Prostate gland (tissue), 2 donors: Measurements from ENCODE around the gene CASD1. TPM values are rescaled to one million over a fixed set of nuclear protein-coding genes. Genes with fewer than 3 reads are reported as not detected.

Experiments
- DNase-seq: peaks from one replicate; pipeline ENCODE4 v3.0.0-alpha.2; 2019; ENCODE audit warnings: low spot score
- H3K27ac ChIP-seq, 2 donors: fragments of 200-600 bp; sonication (generic); 2 replicates each; pipeline ENCODE4 v1.5.1; 2017 to 2019
- H3K27me3 ChIP-seq: fragments of 200-600 bp; sonication (generic); replicated peaks from 2 replicates; pipeline ENCODE4 v1.5.1; 2019; ENCODE audit not compliant: insufficient read depth
- H3K36me3 ChIP-seq, 2 donors: fragments of 200-600 bp; sonication (generic); 1 replicate in 1 of 2; 2 replicates in 1 of 2; pipeline versions ENCODE4 v1.5.1 to v1.8.1; 2017 to 2019
- H3K4me1 ChIP-seq: fragments of 200-600 bp; sonication (generic); replicated peaks from 2 replicates; pipeline ENCODE4 v1.5.1; 2019
- H3K4me3 ChIP-seq, 2 donors: fragments of 200-600 bp; sonication (generic); 2 replicates each; pipeline ENCODE4 v1.5.1; 2017 to 2019
- H3K9me3 ChIP-seq: fragments of 200-600 bp; sonication (generic); 2 replicates; pipeline ENCODE4 v1.5.1; 2017
- POLR2A ChIP-seq: fragments of 450-650 bp; IDR thresholded peaks from one replicate; pipeline ENCODE4 v1.6.1; 2016; ENCODE audit warnings: antibody characterized with exemption, mild to moderate bottlenecking
- POLR2AphosphoS5 ChIP-seq: sonication (generic); formaldehyde crosslinking; IDR thresholded peaks from one replicate; pipeline ENCODE4 v1.6.1; 2017; ENCODE audit warnings: antibody characterized with exemption
- WGBS: methylation state at CpG from one replicate; pipeline ENCODE4 v1.1.5; 2018; 5-methylcytosine and 5-hydroxymethylcytosine counted together
- intact Hi-C: fragments of 100-400 bp; cut with DNase I; formaldehyde crosslinking; loops from one replicate; pipeline ENCODE4 v1.14.2; 2022
- total RNA-seq, 2 donors: library from RNA; depleted of rRNA; stranded (reverse); fragments of >200 nt; gene quantifications; one replicate each; pipeline ENCODE4 v1.1.0, GENCODE V29; 2016
- TF ChIP-seq, protein P1 (sequence below), 4 experiments: fragments of 200-600 bp in 2 of 4; fragments of 450-650 bp in 2 of 4; sonication (generic) in 2 of 4; IDR thresholded peaks; 1 replicate in 3 of 4; 2 replicates in 1 of 4; pipeline ENCODE4 v1.5.1; 2016 to 2019; ENCODE audit warnings: antibody characterized with exemption in 4 of 4, mild to moderate bottlenecking in 2 of 4, moderate library complexity in 2 of 4

CASD1 gene
- total RNA-seq, 2 donors from 2014 or later: 31.2 to 35.6 TPM

DNA sequence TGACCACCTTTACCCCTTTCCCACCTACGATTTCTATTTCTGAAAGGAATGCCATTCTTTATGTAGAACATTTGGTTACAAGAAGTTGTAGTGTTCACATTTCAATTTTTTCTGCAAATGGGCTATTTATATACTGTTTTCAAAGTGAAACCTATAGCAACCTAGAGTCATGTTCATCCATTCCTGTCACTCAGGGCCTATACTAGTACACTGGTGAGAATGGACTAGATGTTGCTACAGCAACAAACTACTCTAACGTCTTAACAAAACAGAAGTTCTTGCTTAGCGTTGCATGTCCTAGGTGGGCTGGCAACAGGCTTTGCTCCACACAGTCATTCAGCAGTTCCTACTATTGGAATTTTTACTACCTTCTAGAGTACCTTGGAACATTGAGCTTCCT, 16.3 kb downstream of the CASD1 start:
- 83% methylated on average over 3 of the region's 3 CpGs for WGBS
- H3K9me3 ChIP-seq: no peaks in the 10 kb centered on the region
- intact Hi-C loops: no loop called here

DNA sequence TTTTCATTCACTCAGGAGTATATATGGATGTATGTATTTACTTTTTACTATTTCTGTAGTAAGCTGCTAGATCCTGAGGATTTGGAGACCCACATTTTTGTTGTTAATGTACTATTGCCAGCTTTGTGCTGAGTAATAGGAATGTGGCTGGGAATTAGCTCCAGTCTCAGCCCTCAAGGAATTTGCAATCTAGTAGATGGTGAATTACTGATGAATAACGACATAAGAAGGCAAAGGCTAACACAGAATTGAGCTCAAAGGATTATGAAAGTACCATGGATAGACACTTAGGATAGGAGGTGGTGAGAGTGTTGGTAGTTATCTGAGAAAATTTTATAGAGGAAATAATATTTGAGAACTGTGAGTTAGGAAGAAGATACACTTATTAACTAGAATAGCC, 19.9 kb downstream of the CASD1 start:
- intact Hi-C loops: no loop called here
- H3K4me1 ChIP-seq: no peaks in the 10 kb centered on the region
- DNase-seq: no peak
- H3K27ac ChIP-seq: no peak overlapping the region
- no peak overlapping the region for H3K4me3 ChIP-seq
- TF ChIP-seq, protein P1, sequence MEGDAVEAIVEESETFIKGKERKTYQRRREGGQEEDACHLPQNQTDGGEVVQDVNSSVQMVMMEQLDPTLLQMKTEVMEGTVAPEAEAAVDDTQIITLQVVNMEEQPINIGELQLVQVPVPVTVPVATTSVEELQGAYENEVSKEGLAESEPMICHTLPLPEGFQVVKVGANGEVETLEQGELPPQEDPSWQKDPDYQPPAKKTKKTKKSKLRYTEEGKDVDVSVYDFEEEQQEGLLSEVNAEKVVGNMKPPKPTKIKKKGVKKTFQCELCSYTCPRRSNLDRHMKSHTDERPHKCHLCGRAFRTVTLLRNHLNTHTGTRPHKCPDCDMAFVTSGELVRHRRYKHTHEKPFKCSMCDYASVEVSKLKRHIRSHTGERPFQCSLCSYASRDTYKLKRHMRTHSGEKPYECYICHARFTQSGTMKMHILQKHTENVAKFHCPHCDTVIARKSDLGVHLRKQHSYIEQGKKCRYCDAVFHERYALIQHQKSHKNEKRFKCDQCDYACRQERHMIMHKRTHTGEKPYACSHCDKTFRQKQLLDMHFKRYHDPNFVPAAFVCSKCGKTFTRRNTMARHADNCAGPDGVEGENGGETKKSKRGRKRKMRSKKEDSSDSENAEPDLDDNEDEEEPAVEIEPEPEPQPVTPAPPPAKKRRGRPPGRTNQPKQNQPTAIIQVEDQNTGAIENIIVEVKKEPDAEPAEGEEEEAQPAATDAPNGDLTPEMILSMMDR (IDR thresholded peaks at IDR 0.05): no peak
- no peak for TF ChIP-seq POLR2A
- no peak for TF ChIP-seq POLR2AphosphoS5
- H3K9me3 ChIP-seq: no peaks in the 10 kb centered on the region
- no peaks in the 10 kb centered on the region for H3K27me3 ChIP-seq
- no peaks in the 10 kb centered on the region for H3K36me3 ChIP-seq
- 98% methylated on average over 1 of the region's 1 CpG for WGBS

More for the DNA sequence above, 16.3 kb downstream of the CASD1 start:
- Histone ChIP-seq H3K36me3 (no peaks in the 10 kb centered on the region), H3K4me3 (no peak overlapping the region), H3K27me3 (no peaks in the 10 kb centered on the region), H3K27ac (no peak overlapping the region), H3K4me1 (no peaks in the 10 kb centered on the region)
- TF ChIP-seq, protein P1 (IDR thresholded peaks at IDR 0.05): no peak
- no peak for TF ChIP-seq POLR2AphosphoS5
- no peak for TF ChIP-seq POLR2A
- no peak for DNase-seq

DNA sequence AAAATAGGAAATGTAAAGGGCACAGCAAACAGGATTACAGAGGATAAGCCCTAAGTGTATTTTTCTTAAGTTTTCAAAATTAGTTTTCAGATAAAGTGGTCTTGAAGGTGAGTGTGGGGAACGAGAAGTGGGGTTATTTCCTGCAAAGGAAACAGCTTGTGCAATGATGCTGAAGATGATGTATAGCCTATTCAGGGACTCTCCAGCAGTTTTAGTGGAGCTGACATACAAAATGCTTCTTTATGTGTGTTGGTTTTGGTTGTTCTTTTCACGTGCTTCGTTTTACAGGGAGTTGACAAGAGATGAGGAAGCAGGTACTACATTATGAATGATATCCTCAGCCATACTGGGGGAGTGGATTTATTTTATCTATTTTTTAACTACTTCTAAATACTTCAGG, 20.5 kb downstream of the CASD1 start:
- TF ChIP-seq POLR2A (no peak), POLR2AphosphoS5 (no peak)
- TF ChIP-seq, protein P1 (IDR thresholded peaks at IDR 0.05): no peak
- WGBS: 82% methylated on average over 3 of the region's 3 CpGs
- intact Hi-C loops: no loop called here
- Histone ChIP-seq H3K27me3 (no peaks in the 10 kb centered on the region), H3K9me3 (no peaks in the 10 kb centered on the region), H3K27ac (no peak overlapping the region), H3K4me3 (no peak overlapping the region), H3K4me1 (no peaks in the 10 kb centered on the region), H3K36me3 (no peaks in the 10 kb centered on the region)
- DNase-seq: no peak

DNA sequence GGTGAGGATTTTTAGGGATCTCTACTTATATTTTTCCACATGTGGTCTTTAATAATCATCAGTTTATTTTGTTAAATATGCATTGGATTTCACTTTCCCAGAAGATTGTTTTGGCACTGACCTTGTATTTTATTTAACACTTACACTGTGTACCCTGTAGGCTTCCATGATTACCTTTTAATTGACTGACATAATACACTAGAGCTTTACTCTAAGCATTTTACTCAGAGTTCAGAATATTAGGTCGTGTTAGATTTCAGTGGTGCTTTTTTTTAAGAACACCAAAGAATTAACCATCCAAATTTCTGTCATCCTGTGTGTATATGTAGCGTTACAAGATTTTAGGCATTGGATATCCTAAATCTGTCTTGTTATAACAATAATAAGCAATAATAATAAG, 23.1 kb downstream of the CASD1 start:
- intact Hi-C loops: no loop called here
- no peaks in the 10 kb centered on the region for H3K36me3 ChIP-seq
- no peak overlapping the region for H3K27ac ChIP-seq
- WGBS: 79% methylated on average over 2 of the region's 2 CpGs
- no peaks in the 10 kb centered on the region for H3K4me1 ChIP-seq
- TF ChIP-seq POLR2AphosphoS5 (no peak), POLR2A (no peak)
- TF ChIP-seq, protein P1 (IDR thresholded peaks at IDR 0.05): no peak
- H3K4me3 ChIP-seq: no peak overlapping the region
- H3K9me3 ChIP-seq: no peaks in the 10 kb centered on the region
- no peaks in the 10 kb centered on the region for H3K27me3 ChIP-seq
- no peak for DNase-seq

DNA sequence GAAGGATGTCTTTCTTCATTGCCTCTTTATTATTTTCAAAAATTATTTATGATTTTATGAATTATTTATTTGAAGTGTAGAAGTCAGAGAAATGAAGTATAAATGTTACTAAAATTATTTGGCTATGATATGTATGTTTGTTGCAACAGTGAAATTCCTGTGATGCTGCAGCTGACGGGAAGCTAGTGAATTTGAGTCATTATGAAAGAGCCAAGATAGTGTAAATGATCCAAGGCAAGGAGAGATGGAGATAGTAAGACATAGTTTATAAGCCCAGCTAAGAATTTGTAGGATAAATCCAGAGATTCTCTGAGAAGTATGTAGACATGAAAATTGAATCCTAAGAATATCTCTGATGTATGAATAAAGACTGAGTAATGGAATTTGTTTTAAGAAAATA, 30.8 kb downstream of the CASD1 start:
- H3K4me3 ChIP-seq: no peak overlapping the region
- intact Hi-C loops: no loop called here
- WGBS: 80% methylated on average over 1 of the region's 1 CpG
- no peaks in the 10 kb centered on the region for H3K4me1 ChIP-seq
- no peaks in the 10 kb centered on the region for H3K36me3 ChIP-seq
- H3K27me3 ChIP-seq: no peaks in the 10 kb centered on the region
- H3K9me3 ChIP-seq: no peaks in the 10 kb centered on the region
- H3K27ac ChIP-seq: no peak overlapping the region
- TF ChIP-seq, protein P1 (IDR thresholded peaks at IDR 0.05): no peak
- no peak for DNase-seq
